A549 (cell line): ENCODE results near the gene MEDAG. TPM values are rescaled to one million over a fixed set of nuclear protein-coding genes. Genes with fewer than 3 reads are reported as not detected.

Source experiments
- ATAC-seq, 2 experiments: fragments of 200-7000 bp in 1 of 2; fragments of >200 bp in 1 of 2; cut with Nextera tagmentation in 1 of 2; cut with Tn5 transposase in 1 of 2; 3 replicates each; pipeline versions ENCODE4 v1.8.0 to v1.9.1; 2018 to 2020; ENCODE audit warnings: mild to moderate bottlenecking in 1 of 2, moderate library complexity in 1 of 2
- CTCF ChIA-PET: fragments of 300-600 bp; sonication (Branson Sonifier 250); formaldehyde crosslinking; extraction: SDS; loops from one replicate; lab custom pipeline; 2021; ENCODE audit warnings: antibody characterized with exemption, inconsistent platforms; lab: Yijun Ruan, JAX
- POLR2A ChIA-PET: fragments of 350-600 bp; formaldehyde crosslinking; extraction: SDS; loops from one replicate; lab custom pipeline; 2021; ENCODE audit warnings: antibody characterized with exemption, inconsistent platforms; lab: Yijun Ruan, JAX
- DNase-seq, 2 experiments: peaks; one replicate each; pipeline versions ENCODE4 v3.0.0 to v3.0.0-alpha.2; 2011 to 2016; ENCODE audit warnings: low read depth in 1 of 2, low spot score in 1 of 2
- FAIRE-seq: peaks from 2 replicates; lab custom pipeline; 2011; peaks lifted over from hg19 to GRCh38; lab: Jason Lieb, UNC
- H3K27ac ChIP-seq, 2 experiments: fragments of >200 bp; sonication (Bioruptor Twin); formaldehyde crosslinking; 3 replicates each; pipeline ENCODE4 v1.5.1; 2016 to 2017
- H3K4me1 ChIP-seq: fragments of >200 bp; sonication (Bioruptor Twin); formaldehyde crosslinking; 3 replicates; pipeline ENCODE4 v1.6.1; 2016
- H3K4me2 ChIP-seq: fragments of >200 bp; sonication (Bioruptor Twin); formaldehyde crosslinking; 3 replicates; pipeline ENCODE4 v1.6.1; 2016
- H3K4me3 ChIP-seq: fragments of >200 bp; sonication (Bioruptor Twin); formaldehyde crosslinking; 3 replicates; pipeline ENCODE4 v1.5.1; 2016
- H3K9me3 ChIP-seq: fragments of >200 bp; sonication (Bioruptor Twin); formaldehyde crosslinking; 3 replicates; pipeline ENCODE4 v1.6.1; 2016
- ATOH8 ChIP-seq: fragments of 250-450 bp; sonication (Bioruptor Pico); IDR thresholded peaks from 2 replicates; pipeline ENCODE4 v1.5.0; 2020; ENCODE audit warnings: low read depth, mild to moderate bottlenecking, moderate library complexity
- CBX8 ChIP-seq: fragments of 200-600 bp; sonication (generic); IDR thresholded peaks from 2 replicates; pipeline ENCODE4 v1.6.1; 2016
- CHD2 ChIP-seq: fragments of 150-350 bp; IDR thresholded peaks from 2 replicates; pipeline ENCODE4 v1.6.1; 2014; ENCODE audit warnings: low read length; ENCODE audit not compliant: partially characterized antibody
- E2F6 ChIP-seq: IDR thresholded peaks from 2 replicates; pipeline ENCODE4 v1.6.1; 2012; ENCODE audit warnings: low read depth, borderline replicate concordance
- EHF ChIP-seq: fragments of 250-450 bp; sonication (Bioruptor Pico); IDR thresholded peaks from 2 replicates; pipeline ENCODE4 v1.5.0; 2020; ENCODE audit warnings: mild to moderate bottlenecking
- ELK1 ChIP-seq: fragments of 150-350 bp; IDR thresholded peaks from 2 replicates; pipeline ENCODE4 v1.6.1; 2014; ENCODE audit warnings: low read depth, mild to moderate bottlenecking, low read length
- EP300 ChIP-seq, 2 experiments: fragments of >200 bp; sonication (Bioruptor Twin); formaldehyde crosslinking; IDR thresholded peaks; 2 replicates in 1 of 2; 3 replicates in 1 of 2; pipeline ENCODE4 v1.6.1; 2016 to 2017
- ESRRA ChIP-seq: fragments of 150-350 bp; IDR thresholded peaks from 2 replicates; pipeline ENCODE4 v1.6.1; 2014; ENCODE audit warnings: mild to moderate bottlenecking, low read length, borderline replicate concordance
- FOSL2 ChIP-seq, 2 experiments: fragments of 450-650 bp in 1 of 2; fragments of >200 bp in 1 of 2; sonication (Bioruptor Twin) in 1 of 2; formaldehyde crosslinking; IDR thresholded peaks; 2 replicates each; pipeline versions ENCODE4 v1.5.0 to v1.6.1; 2016 to 2020; ENCODE audit warnings: mild to moderate bottlenecking in 1 of 2, moderate library complexity in 1 of 2
- HEYL ChIP-seq: fragments of 250-450 bp; sonication (Bioruptor Pico); IDR thresholded peaks from 2 replicates; pipeline ENCODE4 v1.8.0; 2021; ENCODE audit warnings: mild to moderate bottlenecking, moderate library complexity
- HOXA7 ChIP-seq: fragments of 250-450 bp; sonication (Bioruptor Pico); IDR thresholded peaks from 2 replicates; pipeline ENCODE4 v1.5.0; 2020; ENCODE audit warnings: mild to moderate bottlenecking, moderate library complexity
- HOXB5 ChIP-seq: fragments of 250-450 bp; sonication (Bioruptor Pico); IDR thresholded peaks from 2 replicates; pipeline ENCODE4 v1.5.0; 2020; ENCODE audit warnings: mild to moderate bottlenecking, moderate library complexity
- JUN ChIP-seq, 2 experiments: fragments of >200 bp; sonication (Bioruptor Twin); formaldehyde crosslinking; IDR thresholded peaks; 2 replicates in 1 of 2; 3 replicates in 1 of 2; pipeline ENCODE4 v1.6.1; 2016 to 2017
- JUNB ChIP-seq: fragments of >200 bp; sonication (Bioruptor Twin); formaldehyde crosslinking; IDR thresholded peaks from 2 replicates; pipeline ENCODE4 v1.6.1; 2016
- KDM1A ChIP-seq: fragments of 200-600 bp; sonication (generic); IDR thresholded peaks from 2 replicates; pipeline ENCODE4 v1.6.1; 2016; ENCODE audit warnings: low read depth, mild to moderate bottlenecking
- MAFK ChIP-seq: fragments of 450-650 bp; IDR thresholded peaks from 2 replicates; pipeline ENCODE4 v1.6.1; 2014; ENCODE audit not compliant: partially characterized antibody
- MYC ChIP-seq: IDR thresholded peaks from 2 replicates; pipeline ENCODE4 v1.6.1; 2012; ENCODE audit warnings: mild to moderate bottlenecking, inconsistent platforms, low read length, improper control_type of control experiment, borderline replicate concordance
- NR3C1 ChIP-seq: fragments of >200 bp; sonication (Bioruptor Twin); formaldehyde crosslinking; IDR thresholded peaks from 3 replicates; pipeline ENCODE4 v1.6.1; 2017
- PHF8 ChIP-seq: fragments of 200-600 bp; sonication (generic); IDR thresholded peaks from 2 replicates; pipeline ENCODE4 v1.6.1; 2016; ENCODE audit warnings: low read depth, mild to moderate bottlenecking, antibody characterized with exemption, moderate library complexity, borderline replicate concordance
- RAD21 ChIP-seq, 2 experiments: fragments of >200 bp in 1 of 2; sonication (Bioruptor Twin) in 1 of 2; formaldehyde crosslinking in 1 of 2; IDR thresholded peaks in 1 of 2; conservative IDR thresholded peaks in 1 of 2; 2 replicates in 1 of 2; 3 replicates in 1 of 2; pipeline ENCODE4 v1.6.1; 2012 to 2018; ENCODE audit warnings: inconsistent platforms in 1 of 2
- RARB ChIP-seq: fragments of 250-450 bp; sonication (Bioruptor Pico); IDR thresholded peaks from 2 replicates; pipeline ENCODE4 v1.8.0; 2021; ENCODE audit warnings: mild to moderate bottlenecking, moderate library complexity
- RCOR1 ChIP-seq: fragments of 150-350 bp; IDR thresholded peaks from 2 replicates; pipeline ENCODE4 v1.6.1; 2014; ENCODE audit warnings: antibody characterized with exemption, low read length, low read depth
- TP53 ChIP-seq: fragments of 250-450 bp; sonication (Bioruptor Pico); IDR thresholded peaks from 2 replicates; pipeline ENCODE4 v1.5.0; 2021; ENCODE audit warnings: mild to moderate bottlenecking, moderate library complexity
- ZC3H11A ChIP-seq: fragments of 450-650 bp; IDR thresholded peaks from 2 replicates; pipeline ENCODE4 v1.6.1; 2014; ENCODE audit warnings: antibody characterized with exemption, mild to moderate bottlenecking
- ZFP36 ChIP-seq: fragments of 450-650 bp; IDR thresholded peaks from 2 replicates; pipeline ENCODE4 v1.6.1; 2014; ENCODE audit warnings: borderline replicate concordance; ENCODE audit not compliant: partially characterized antibody
- ZSCAN20 ChIP-seq: fragments of 250-450 bp; sonication (Bioruptor Pico); IDR thresholded peaks from 2 replicates; pipeline ENCODE4 v1.8.0; 2022; ENCODE audit warnings: mild to moderate bottlenecking, moderate library complexity
- WGBS: methylation state at CpG from one replicate; pipeline ENCODE4 v1.1.6; 2017; ENCODE audit errors: missing lambda C conversion rate; 5-methylcytosine and 5-hydroxymethylcytosine counted together
- polyA plus RNA-seq, 4 experiments: library from polyadenylated mRNA; depleted of rRNA in 3 of 4; stranded (reverse); fragments of >200 nt; fragmentation: RNase III in 1 of 4; extraction: RNeasy Plus Mini Kit Qiagen cat#74134 plus additional on column Dnase treatment in 1 of 4; gene quantifications; 2 replicates in 3 of 4; 3 replicates in 1 of 4; pipeline ENCODE4 v1.2.3, GENCODE V29; 2011 to 2017
- TF ChIP-seq, protein P1 (sequence below): fragments of >200 bp; sonication (Bioruptor Twin); formaldehyde crosslinking; IDR thresholded peaks from 3 replicates; pipeline ENCODE4 v1.5.1; 2016
- TF ChIP-seq, protein P2 (sequence below): fragments of >200 bp; sonication (Bioruptor Twin); formaldehyde crosslinking; IDR thresholded peaks from 3 replicates; pipeline ENCODE4 v1.6.1; 2016

The MEDAG gene
- polyA plus RNA-seq, 2 of the 4 experiments (the other 2 are of a cell fraction), result 0.21 TPM; not detected in 1

- TF ChIP-seq ESRRA, result no peak
- no peak for TF ChIP-seq RARB (CRISPR knock-in tag)
- no peak for TF ChIP-seq MAFK
- TF ChIP-seq KDM1A, result no peak
Observed at GRCh38 chr13:30900436-30900835, 5.6 kb upstream of the MEDAG start (continued).

DNA sequence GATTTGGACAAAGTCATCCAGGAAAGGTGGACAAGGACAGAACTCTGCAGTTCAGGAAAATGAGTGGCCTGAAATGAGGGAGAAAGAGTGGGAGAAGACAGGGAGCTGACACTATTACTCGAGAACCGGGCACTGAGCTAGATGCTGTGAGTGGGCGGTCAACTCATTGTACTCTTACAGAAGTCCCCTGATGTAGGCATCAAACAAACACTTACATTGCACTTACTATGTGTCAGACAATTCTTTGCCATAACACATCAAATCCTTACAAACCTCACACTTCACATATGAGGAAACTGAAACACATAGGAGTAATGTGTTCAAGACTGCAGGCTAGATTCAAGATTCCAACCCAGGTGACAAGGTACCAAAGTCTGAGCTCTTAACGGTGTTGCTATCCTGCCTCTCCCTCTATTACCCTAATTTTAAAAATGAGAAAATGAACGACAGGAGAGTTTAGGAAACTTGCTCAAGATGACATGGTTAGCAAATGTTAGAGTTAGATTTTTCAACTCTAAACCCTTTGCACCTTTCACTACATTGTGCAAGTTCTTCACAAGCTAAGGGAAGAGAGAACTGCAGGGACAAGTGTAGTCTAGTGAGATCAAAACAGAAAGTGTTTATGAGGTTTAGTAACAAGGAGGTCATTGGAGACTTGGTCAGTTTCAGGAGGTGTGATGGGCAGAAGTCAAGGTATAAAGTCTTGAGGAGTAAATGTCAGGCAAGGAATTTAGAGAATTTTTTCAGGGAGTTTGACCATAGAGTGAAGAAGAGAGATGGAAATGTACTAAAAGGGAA is 4.9 kb upstream of the MEDAG start:
- H3K4me1 ChIP-seq, result no peaks in the 10 kb centered on the region
- ChIA-PET POLR2A (no interaction called here), CTCF (interaction anchor here (1.2 to 1.3 kb wide), 2 partner anchors 10 to 127 kb away, joined by 3 to 4 read pairs; no protein-coding TSS in a partner anchor)
- TF ChIP-seq, protein P1, sequence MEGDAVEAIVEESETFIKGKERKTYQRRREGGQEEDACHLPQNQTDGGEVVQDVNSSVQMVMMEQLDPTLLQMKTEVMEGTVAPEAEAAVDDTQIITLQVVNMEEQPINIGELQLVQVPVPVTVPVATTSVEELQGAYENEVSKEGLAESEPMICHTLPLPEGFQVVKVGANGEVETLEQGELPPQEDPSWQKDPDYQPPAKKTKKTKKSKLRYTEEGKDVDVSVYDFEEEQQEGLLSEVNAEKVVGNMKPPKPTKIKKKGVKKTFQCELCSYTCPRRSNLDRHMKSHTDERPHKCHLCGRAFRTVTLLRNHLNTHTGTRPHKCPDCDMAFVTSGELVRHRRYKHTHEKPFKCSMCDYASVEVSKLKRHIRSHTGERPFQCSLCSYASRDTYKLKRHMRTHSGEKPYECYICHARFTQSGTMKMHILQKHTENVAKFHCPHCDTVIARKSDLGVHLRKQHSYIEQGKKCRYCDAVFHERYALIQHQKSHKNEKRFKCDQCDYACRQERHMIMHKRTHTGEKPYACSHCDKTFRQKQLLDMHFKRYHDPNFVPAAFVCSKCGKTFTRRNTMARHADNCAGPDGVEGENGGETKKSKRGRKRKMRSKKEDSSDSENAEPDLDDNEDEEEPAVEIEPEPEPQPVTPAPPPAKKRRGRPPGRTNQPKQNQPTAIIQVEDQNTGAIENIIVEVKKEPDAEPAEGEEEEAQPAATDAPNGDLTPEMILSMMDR, result no peak
- no peak for TF ChIP-seq NR3C1
- TF ChIP-seq HEYL (CRISPR knock-in tag), result no peak
- TF ChIP-seq RCOR1, result no peak
- TF ChIP-seq ZC3H11A, result no peak
- TF ChIP-seq MYC, result no peak
- TF ChIP-seq ZFP36, result no peak
- no peak for TF ChIP-seq RAD21 (conservative IDR thresholded peaks at IDR 0.05 in 1 of 2, IDR thresholded peaks at IDR 0.05 in 1 of 2)
- TF ChIP-seq CHD2, result no peak
- TF ChIP-seq, protein P2, sequence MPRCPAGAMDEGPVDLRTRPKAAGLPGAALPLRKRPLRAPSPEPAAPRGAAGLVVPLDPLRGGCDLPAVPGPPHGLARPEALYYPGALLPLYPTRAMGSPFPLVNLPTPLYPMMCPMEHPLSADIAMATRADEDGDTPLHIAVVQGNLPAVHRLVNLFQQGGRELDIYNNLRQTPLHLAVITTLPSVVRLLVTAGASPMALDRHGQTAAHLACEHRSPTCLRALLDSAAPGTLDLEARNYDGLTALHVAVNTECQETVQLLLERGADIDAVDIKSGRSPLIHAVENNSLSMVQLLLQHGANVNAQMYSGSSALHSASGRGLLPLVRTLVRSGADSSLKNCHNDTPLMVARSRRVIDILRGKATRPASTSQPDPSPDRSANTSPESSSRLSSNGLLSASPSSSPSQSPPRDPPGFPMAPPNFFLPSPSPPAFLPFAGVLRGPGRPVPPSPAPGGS, result no peak
- DNase-seq, result no peak
- H3K9me3 ChIP-seq, result no peaks in the 10 kb centered on the region
- no peak overlapping the region for H3K27ac ChIP-seq
- 26% methylated on average over 5 of the region's 5 CpGs for WGBS
- H3K4me2 ChIP-seq, result no peak overlapping the region
- no peak overlapping the region for H3K4me3 ChIP-seq
- ATAC-seq, result no peak
- FAIRE-seq, result no peak

DNA sequence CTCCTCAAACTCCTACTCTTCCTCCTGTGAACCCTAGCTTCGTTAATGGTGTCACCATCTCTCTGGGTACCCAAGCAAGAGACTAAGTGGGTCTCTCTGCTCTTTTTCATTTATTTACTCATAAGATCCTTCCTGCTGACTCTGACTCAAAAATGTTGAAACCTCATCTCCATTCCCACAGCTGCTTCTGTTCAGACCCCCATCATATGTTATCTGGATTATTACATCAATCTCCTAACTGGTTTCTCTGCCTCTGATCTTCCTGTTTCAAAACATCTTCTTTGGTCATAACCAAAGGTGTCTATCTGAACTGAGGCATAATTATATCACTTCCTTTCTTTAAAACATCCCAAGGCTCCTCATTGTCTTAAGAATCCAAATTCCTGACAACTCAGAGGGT is 2.0 kb upstream of the MEDAG start:
- TF ChIP-seq PHF8 (no peak), CBX8 (no peak), E2F6 (no peak), ESRRA (no peak), HEYL (CRISPR knock-in tag) (no peak), ZFP36 (no peak), JUNB (no peak), HOXB5 (CRISPR knock-in tag) (no peak), EP300 (IDR thresholded peaks at IDR 0.05) (no peak), FOSL2 (IDR thresholded peaks at IDR 0.05) (no peak), FOSL2 (CRISPR knock-in tag; IDR thresholded peaks at IDR 0.05) (no peak), RCOR1 (no peak), RARB (CRISPR knock-in tag) (no peak), ATOH8 (CRISPR knock-in tag) (no peak), ZSCAN20 (CRISPR knock-in tag) (no peak), ELK1 (no peak), TP53 (CRISPR knock-in tag) (no peak), HOXA7 (CRISPR knock-in tag) (no peak), JUN (IDR thresholded peaks at IDR 0.05) (no peak), EHF (CRISPR knock-in tag) (no peak)
- WGBS, result 0% methylated on average over 1 of the region's 1 CpG
- ATAC-seq (no peak), DNase-seq (no peak), FAIRE-seq (no peak)
- Histone ChIP-seq H3K4me2 (no peak overlapping the region), H3K9me3 (no peaks in the 10 kb centered on the region), H3K27ac (no peak overlapping the region), H3K4me1 (no peaks in the 10 kb centered on the region), H3K4me3 (no peak overlapping the region)
- POLR2A ChIA-PET, result no interaction called here
- CTCF ChIA-PET, result interaction anchor here (1.2 kb wide), 1 partner anchor 13 kb away, joined by 3 read pairs; no protein-coding TSS in a partner anchor
